ENCODE results near the gene KRT24.

KRT24 gene

DNA sequence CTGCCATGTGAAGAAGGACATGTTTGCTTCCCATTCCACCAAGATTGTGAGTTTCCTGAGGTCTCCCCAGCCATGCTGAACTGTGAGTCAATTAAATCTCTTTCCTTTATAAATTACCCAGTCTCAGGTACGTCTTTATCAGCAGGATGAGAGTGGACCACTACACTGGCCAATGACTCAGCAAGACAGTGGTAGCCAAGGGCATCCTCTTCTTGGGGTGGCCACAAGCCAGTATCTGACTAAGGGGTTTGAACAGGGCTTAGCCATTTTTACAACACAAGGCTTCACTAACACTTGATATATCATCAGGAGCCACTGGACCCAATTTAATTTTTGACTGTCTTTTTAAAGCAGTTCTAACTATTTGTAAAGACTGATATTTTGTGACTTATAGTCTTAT, 21.1 kb upstream of the KRT24 start:
- Histone ChIP-seq H3K27ac (ENCODE audit: low read depth, low read length) (no peak overlapping the region), H3K9ac (ENCODE audit: low read depth in 1 of 2, low read length in 2 of 2) (no peak overlapping the region), H3K9me3 (ENCODE audit: control insufficient read depth in 1 of 2, low read length in 2 of 2) (no peaks in the 10 kb centered on the region), H3K36me3 (ENCODE audit: control insufficient read depth in 1 of 2, insufficient read depth in 2 of 2, low read length in 2 of 2) (no peaks in the 10 kb centered on the region), H3K4me3 (ENCODE audit: low read depth in 1 of 2, low read length in 2 of 2) (no peak overlapping the region), H3K27me3 (ENCODE audit: control insufficient read depth in 1 of 2, insufficient read depth in 2 of 2, low read length in 2 of 2) (peaks cover 0 to 5% of the 10 kb centered on the region in 2 donors), H3K4me1 (ENCODE audit: control insufficient read depth in 1 of 2, insufficient read depth in 2 of 2, low read length in 2 of 2) (no peaks in the 10 kb centered on the region)

DNA sequence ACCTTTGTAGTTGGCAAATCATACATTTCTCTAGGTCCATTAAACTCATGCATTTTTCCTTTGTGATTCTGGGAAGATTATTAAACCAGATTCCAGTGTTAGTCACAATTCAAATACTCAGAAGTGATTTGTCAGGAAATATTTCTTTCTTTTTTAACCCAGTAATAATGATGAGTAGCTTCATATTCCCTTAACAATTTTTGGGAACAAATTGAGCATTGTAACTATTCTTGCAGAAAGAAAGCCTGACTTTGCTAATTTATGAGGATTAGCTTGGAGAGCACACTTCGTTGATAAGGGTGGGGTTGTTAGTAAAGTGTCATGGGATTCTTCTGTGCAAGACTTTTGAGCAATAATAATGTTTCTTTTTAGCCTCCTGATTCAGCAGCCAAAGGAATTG, 18.7 kb upstream of the KRT24 start:
- H3K9ac ChIP-seq (ENCODE audit: low read depth in 1 of 2, low read length in 2 of 2), result no peak overlapping the region
- peaks cover 0 to 5% of the 10 kb centered on the region in 2 donors for H3K27me3 ChIP-seq (ENCODE audit: control insufficient read depth in 1 of 2, insufficient read depth in 2 of 2, low read length in 2 of 2)
- H3K9me3 ChIP-seq (ENCODE audit: control insufficient read depth in 1 of 2, low read length in 2 of 2), result no peaks in the 10 kb centered on the region
- H3K27ac ChIP-seq (ENCODE audit: low read depth, low read length), result no peak overlapping the region
- no peak overlapping the region for H3K4me3 ChIP-seq (ENCODE audit: low read depth in 1 of 2, low read length in 2 of 2)
- H3K36me3 ChIP-seq (ENCODE audit: control insufficient read depth in 1 of 2, insufficient read depth in 2 of 2, low read length in 2 of 2), result no peaks in the 10 kb centered on the region
- H3K4me1 ChIP-seq (ENCODE audit: control insufficient read depth in 1 of 2, insufficient read depth in 2 of 2, low read length in 2 of 2), result no peaks in the 10 kb centered on the region

DNA sequence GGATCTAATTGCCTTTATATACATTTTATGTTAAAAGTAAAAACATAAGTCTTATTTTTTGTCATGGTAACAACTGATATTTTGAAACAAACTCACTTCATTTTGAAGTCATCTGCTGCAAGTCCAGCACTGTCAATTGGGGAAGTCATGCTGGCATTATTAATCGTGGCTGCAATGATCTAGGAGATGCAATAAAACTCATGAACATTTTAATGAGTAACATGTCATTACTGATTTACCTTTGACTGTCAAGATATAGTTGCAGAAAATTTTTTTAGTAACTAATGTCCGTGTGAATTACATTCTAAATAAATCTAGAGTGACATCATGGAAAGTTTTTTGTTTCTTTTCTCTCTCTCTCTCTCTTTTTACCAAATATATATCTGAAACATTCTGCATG, 17.3 kb upstream of the KRT24 start:
- Histone ChIP-seq H3K4me1 (ENCODE audit: control insufficient read depth in 1 of 2, insufficient read depth in 2 of 2, low read length in 2 of 2) (no peaks in the 10 kb centered on the region), H3K27ac (ENCODE audit: low read depth, low read length) (no peak overlapping the region), H3K9me3 (ENCODE audit: control insufficient read depth in 1 of 2, low read length in 2 of 2) (no peaks in the 10 kb centered on the region)

DNA sequence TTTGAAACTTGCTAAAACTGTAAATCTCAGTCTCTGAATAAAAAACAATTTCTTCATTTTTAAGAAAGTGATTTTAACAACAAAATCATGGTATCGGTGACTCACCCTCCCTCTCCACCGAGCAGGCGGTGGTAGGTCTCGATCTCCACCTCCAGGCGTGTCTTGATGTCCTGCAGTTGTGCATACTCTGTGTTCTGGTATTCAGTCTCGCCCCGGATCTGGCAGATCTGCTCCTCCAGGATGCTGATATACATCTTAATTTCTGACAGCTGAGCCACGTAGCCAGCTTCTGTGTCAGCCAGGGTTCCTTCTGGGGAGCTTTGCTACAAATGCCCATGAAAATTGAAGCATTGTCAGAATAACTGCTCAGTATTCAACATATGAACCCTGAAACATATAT, 15.4 kb upstream of the KRT24 start:
- Histone ChIP-seq H3K4me3 (ENCODE audit: low read depth in 1 of 2, low read length in 2 of 2) (no peak overlapping the region), H3K36me3 (ENCODE audit: control insufficient read depth in 1 of 2, insufficient read depth in 2 of 2, low read length in 2 of 2) (no peaks in the 10 kb centered on the region), H3K27me3 (ENCODE audit: control insufficient read depth in 1 of 2, insufficient read depth in 2 of 2, low read length in 2 of 2) (peaks cover 0 to under 1% of the 10 kb centered on the region in 2 donors), H3K27ac (ENCODE audit: low read depth, low read length) (no peak overlapping the region), H3K4me1 (ENCODE audit: control insufficient read depth in 1 of 2, insufficient read depth in 2 of 2, low read length in 2 of 2) (no peaks in the 10 kb centered on the region), H3K9ac (ENCODE audit: low read depth in 1 of 2, low read length in 2 of 2) (no peak overlapping the region), H3K9me3 (ENCODE audit: control insufficient read depth in 1 of 2, low read length in 2 of 2) (no peaks in the 10 kb centered on the region)

More for the DNA sequence above, 17.3 kb upstream of the KRT24 start:
- Histone ChIP-seq H3K4me3 (ENCODE audit: low read depth in 1 of 2, low read length in 2 of 2) (no peak overlapping the region), H3K36me3 (ENCODE audit: control insufficient read depth in 1 of 2, insufficient read depth in 2 of 2, low read length in 2 of 2) (no peaks in the 10 kb centered on the region), H3K27me3 (ENCODE audit: control insufficient read depth in 1 of 2, insufficient read depth in 2 of 2, low read length in 2 of 2) (peaks cover 0 to 5% of the 10 kb centered on the region in 2 donors), H3K9ac (ENCODE audit: low read depth in 1 of 2, low read length in 2 of 2) (no peak overlapping the region)

DNA sequence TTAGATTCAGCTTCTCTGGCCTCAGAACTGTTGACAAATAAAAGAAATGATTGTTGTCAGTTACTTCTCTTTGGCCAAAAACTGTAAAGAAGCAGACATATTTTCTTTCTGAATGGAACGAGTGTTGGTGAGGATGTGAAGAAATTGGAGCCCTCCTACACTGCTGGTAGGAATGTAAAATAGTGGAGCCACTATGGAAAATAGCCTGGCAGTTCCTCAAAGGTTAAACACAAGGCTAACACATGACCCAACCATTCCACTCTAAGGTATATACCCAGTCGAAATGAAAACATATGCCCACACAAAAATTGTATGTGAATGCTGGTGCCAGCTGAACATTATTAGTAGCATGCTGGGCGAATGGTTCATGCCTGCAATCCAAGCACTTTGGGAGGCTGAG, 14.2 kb upstream of the KRT24 start:
- H3K9me3 ChIP-seq (ENCODE audit: control insufficient read depth in 1 of 2, low read length in 2 of 2), result no peaks in the 10 kb centered on the region
- H3K9ac ChIP-seq (ENCODE audit: low read depth in 1 of 2, low read length in 2 of 2), result no peak overlapping the region
- no peak overlapping the region for H3K4me3 ChIP-seq (ENCODE audit: low read depth in 1 of 2, low read length in 2 of 2)
- H3K27me3 ChIP-seq (ENCODE audit: control insufficient read depth in 1 of 2, insufficient read depth in 2 of 2, low read length in 2 of 2), result no peaks in the 10 kb centered on the region
- no peak overlapping the region for H3K27ac ChIP-seq (ENCODE audit: low read depth, low read length)
- H3K4me1 ChIP-seq (ENCODE audit: control insufficient read depth in 1 of 2, insufficient read depth in 2 of 2, low read length in 2 of 2), result no peaks in the 10 kb centered on the region
- no peaks in the 10 kb centered on the region for H3K36me3 ChIP-seq (ENCODE audit: control insufficient read depth in 1 of 2, insufficient read depth in 2 of 2, low read length in 2 of 2)

DNA sequence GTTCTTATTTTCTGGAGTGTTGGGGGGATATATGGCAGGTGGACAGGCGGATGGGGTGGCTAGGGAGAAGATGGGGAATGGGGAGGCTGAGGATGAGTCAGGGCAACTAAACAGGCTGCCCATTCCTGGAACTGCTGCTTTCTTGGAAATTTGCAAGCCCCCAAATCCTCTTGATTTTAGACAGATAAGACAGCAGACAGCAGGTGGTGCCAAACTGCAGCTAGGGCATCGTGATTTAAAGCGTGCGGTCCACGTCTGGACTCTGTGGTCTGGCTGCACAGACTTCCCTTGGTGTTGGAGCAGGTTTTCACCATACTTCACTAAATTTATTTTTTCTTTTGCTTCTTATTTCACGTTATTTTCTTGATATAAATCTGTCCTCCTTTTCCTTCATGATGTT, 10.9 kb upstream of the KRT24 start:
- no peaks in the 10 kb centered on the region for H3K4me1 ChIP-seq (ENCODE audit: control insufficient read depth in 1 of 2, insufficient read depth in 2 of 2, low read length in 2 of 2)
- no peaks in the 10 kb centered on the region for H3K9me3 ChIP-seq (ENCODE audit: control insufficient read depth in 1 of 2, low read length in 2 of 2)
- no peak overlapping the region for H3K9ac ChIP-seq (ENCODE audit: low read depth in 1 of 2, low read length in 2 of 2)
- no peaks in the 10 kb centered on the region for H3K27me3 ChIP-seq (ENCODE audit: control insufficient read depth in 1 of 2, insufficient read depth in 2 of 2, low read length in 2 of 2)
- H3K36me3 ChIP-seq (ENCODE audit: control insufficient read depth in 1 of 2, insufficient read depth in 2 of 2, low read length in 2 of 2), result no peaks in the 10 kb centered on the region
- H3K27ac ChIP-seq (ENCODE audit: low read depth, low read length), result no peak overlapping the region
- no peak overlapping the region for H3K4me3 ChIP-seq (ENCODE audit: low read depth in 1 of 2, low read length in 2 of 2)

DNA sequence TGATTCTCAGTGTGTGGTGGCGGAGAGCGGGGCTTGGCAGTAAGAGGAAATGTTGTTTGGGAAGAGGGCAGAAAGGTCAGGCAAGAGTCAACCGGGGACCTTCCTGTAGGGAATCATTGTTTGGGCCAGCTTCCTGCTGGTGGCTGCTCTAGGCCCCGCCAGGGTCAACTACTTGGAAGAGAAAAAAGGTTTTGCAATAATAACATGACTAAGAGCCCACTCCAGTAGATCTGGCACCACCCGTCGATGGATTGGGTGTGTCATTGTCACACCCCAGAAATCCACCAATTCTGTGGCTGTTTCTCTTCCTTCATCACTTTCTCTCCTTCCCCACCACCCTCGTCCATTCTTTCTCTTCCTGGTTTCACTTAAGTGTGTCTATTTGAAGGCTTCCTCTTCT, 4.2 kb upstream of the KRT24 start:
- no peak overlapping the region for H3K4me3 ChIP-seq (ENCODE audit: low read depth in 1 of 2, low read length in 2 of 2)
- H3K27ac ChIP-seq (ENCODE audit: low read depth, low read length), result no peak overlapping the region
- H3K9ac ChIP-seq (ENCODE audit: low read depth in 1 of 2, low read length in 2 of 2), result no peak overlapping the region
- H3K4me1 ChIP-seq (ENCODE audit: control insufficient read depth in 1 of 2, insufficient read depth in 2 of 2, low read length in 2 of 2), result no peaks in the 10 kb centered on the region
- no peaks in the 10 kb centered on the region for H3K36me3 ChIP-seq (ENCODE audit: control insufficient read depth in 1 of 2, insufficient read depth in 2 of 2, low read length in 2 of 2)
- no peaks in the 10 kb centered on the region for H3K27me3 ChIP-seq (ENCODE audit: control insufficient read depth in 1 of 2, insufficient read depth in 2 of 2, low read length in 2 of 2)
- H3K9me3 ChIP-seq (ENCODE audit: control insufficient read depth in 1 of 2, low read length in 2 of 2), result no peaks in the 10 kb centered on the region

DNA sequence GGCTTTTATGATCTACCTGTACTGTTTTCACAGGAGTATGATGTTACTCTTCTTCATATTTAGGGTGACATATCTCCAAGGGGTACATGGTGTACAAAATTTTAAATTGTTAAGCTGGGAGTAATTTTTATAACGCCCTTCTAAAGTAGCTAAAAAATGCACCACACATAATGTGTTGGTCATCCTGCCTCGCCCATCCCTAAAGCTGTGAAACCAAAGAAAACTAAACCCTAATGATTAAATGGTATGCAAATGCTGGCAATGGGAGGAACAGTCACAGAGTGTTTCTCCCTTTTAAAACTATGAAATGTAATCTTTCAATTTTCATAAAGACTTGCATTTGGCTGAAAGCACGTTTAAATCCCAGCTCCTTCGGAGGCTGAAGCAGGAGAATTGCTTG, 2.0 kb upstream of the KRT24 start:
- Histone ChIP-seq H3K4me3 (ENCODE audit: low read depth in 1 of 2, low read length in 2 of 2) (no peak overlapping the region), H3K4me1 (ENCODE audit: control insufficient read depth in 1 of 2, insufficient read depth in 2 of 2, low read length in 2 of 2) (no peaks in the 10 kb centered on the region), H3K27me3 (ENCODE audit: control insufficient read depth in 1 of 2, insufficient read depth in 2 of 2, low read length in 2 of 2) (no peaks in the 10 kb centered on the region), H3K27ac (ENCODE audit: low read depth, low read length) (no peak overlapping the region), H3K9me3 (ENCODE audit: control insufficient read depth in 1 of 2, low read length in 2 of 2) (no peaks in the 10 kb centered on the region), H3K36me3 (ENCODE audit: control insufficient read depth in 1 of 2, insufficient read depth in 2 of 2, low read length in 2 of 2) (no peaks in the 10 kb centered on the region), H3K9ac (ENCODE audit: low read depth in 1 of 2, low read length in 2 of 2) (no peak overlapping the region)

DNA sequence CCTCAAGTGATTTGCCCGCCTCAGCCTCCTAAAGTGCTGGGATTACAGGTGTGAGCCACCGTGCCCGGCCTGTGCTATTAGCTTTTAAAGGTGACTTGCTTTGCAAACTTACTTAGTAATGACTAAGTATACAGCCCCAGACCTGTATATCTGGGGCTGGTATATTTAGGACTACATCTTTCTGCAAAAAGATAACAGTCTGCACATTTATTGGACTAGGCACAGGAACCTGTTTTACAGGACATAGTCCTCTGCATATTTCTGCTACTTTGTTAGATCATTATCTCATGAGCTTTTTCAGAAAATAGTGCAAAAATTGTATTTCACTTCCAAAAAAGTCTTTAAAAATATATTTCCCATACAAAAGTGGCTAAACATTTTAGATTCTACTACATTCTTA, 1.3 kb downstream of the KRT24 start:
- no peaks in the 10 kb centered on the region for H3K36me3 ChIP-seq (ENCODE audit: control insufficient read depth in 1 of 2, insufficient read depth in 2 of 2, low read length in 2 of 2)
- H3K27ac ChIP-seq (ENCODE audit: low read depth, low read length), result no peak overlapping the region
- H3K4me3 ChIP-seq (ENCODE audit: low read depth in 1 of 2, low read length in 2 of 2), result no peak overlapping the region
- peaks cover 0 to 2% of the 10 kb centered on the region in 2 donors for H3K27me3 ChIP-seq (ENCODE audit: control insufficient read depth in 1 of 2, insufficient read depth in 2 of 2, low read length in 2 of 2)
- no peaks in the 10 kb centered on the region for H3K4me1 ChIP-seq (ENCODE audit: control insufficient read depth in 1 of 2, insufficient read depth in 2 of 2, low read length in 2 of 2)
- H3K9me3 ChIP-seq (ENCODE audit: control insufficient read depth in 1 of 2, low read length in 2 of 2), result no peaks in the 10 kb centered on the region
- H3K9ac ChIP-seq (ENCODE audit: low read depth in 1 of 2, low read length in 2 of 2), result no peak overlapping the region

DNA sequence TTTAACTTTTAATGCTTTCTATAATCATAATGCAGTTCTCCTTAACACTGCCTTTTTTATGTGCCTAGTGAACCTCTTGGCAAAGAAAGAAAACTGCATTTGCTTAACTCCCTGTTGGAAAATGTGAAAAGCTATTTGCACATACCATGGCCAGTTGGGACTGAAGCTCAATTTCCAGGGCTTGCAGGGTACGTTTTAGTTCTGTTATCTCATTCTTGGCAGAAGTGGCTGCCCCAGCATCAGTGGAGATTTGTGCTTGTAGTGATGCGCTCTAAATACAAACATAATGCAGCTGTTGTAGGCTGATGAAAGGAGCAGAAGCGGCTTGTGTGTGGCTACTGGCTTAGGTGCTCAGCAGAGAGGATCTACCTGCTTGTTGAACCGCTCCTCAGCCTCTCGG, 3.7 kb downstream of the KRT24 start:
- Histone ChIP-seq H3K4me3 (ENCODE audit: low read depth in 1 of 2, low read length in 2 of 2) (no peak overlapping the region), H3K36me3 (ENCODE audit: control insufficient read depth in 1 of 2, insufficient read depth in 2 of 2, low read length in 2 of 2) (no peaks in the 10 kb centered on the region), H3K9me3 (ENCODE audit: control insufficient read depth in 1 of 2, low read length in 2 of 2) (no peaks in the 10 kb centered on the region), H3K27me3 (ENCODE audit: control insufficient read depth in 1 of 2, insufficient read depth in 2 of 2, low read length in 2 of 2) (peaks cover 0 to 2% of the 10 kb centered on the region in 2 donors), H3K27ac (ENCODE audit: low read depth, low read length) (no peak overlapping the region), H3K9ac (ENCODE audit: low read depth in 1 of 2, low read length in 2 of 2) (no peak overlapping the region), H3K4me1 (ENCODE audit: control insufficient read depth in 1 of 2, insufficient read depth in 2 of 2, low read length in 2 of 2) (no peaks in the 10 kb centered on the region)

DNA sequence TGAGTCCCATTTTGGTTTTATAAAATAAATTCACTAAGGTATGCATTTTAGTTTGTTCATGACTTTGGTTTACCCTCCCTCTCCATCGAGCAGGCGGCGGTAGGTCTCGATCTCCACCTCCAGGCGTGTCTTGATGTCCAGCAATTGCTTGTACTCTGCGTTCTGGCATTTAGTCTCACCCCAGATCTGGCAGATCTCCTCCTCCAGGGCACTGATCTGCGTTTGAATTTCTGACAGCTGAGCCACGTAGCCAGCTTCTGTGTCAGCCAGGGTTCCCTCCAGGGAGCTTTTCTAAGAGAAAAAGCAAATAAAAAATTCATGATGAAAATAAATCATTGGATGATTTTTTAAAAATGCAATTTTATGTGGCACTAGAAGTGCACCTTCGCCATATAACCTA, 4.2 kb downstream of the KRT24 start:
- no peak overlapping the region for H3K9ac ChIP-seq (ENCODE audit: low read depth in 1 of 2, low read length in 2 of 2)
- H3K4me3 ChIP-seq (ENCODE audit: low read depth in 1 of 2, low read length in 2 of 2), result no peak overlapping the region
- no peaks in the 10 kb centered on the region for H3K9me3 ChIP-seq (ENCODE audit: control insufficient read depth in 1 of 2, low read length in 2 of 2)
- no peaks in the 10 kb centered on the region for H3K36me3 ChIP-seq (ENCODE audit: control insufficient read depth in 1 of 2, insufficient read depth in 2 of 2, low read length in 2 of 2)
- peaks cover 0 to 2% of the 10 kb centered on the region in 2 donors for H3K27me3 ChIP-seq (ENCODE audit: control insufficient read depth in 1 of 2, insufficient read depth in 2 of 2, low read length in 2 of 2)
- no peak overlapping the region for H3K27ac ChIP-seq (ENCODE audit: low read depth, low read length)
- no peaks in the 10 kb centered on the region for H3K4me1 ChIP-seq (ENCODE audit: control insufficient read depth in 1 of 2, insufficient read depth in 2 of 2, low read length in 2 of 2)
